GM19455 (cell line): ENCODE measurements around the gene GLT8D1.
"Not testable (repeated sequence)": the region's sequence is repeated elsewhere in the genome, so short reads cannot be mapped to it uniquely, and the experiment has no call there.

Experiments used
- ATAC-seq: cut with Tn5 transposase; IDR thresholded peaks from one replicate; pipeline ENCODE4 v1.9.1; 2021; ENCODE audit not compliant: unreplicated experiment

Gene GLT8D1, protein sequence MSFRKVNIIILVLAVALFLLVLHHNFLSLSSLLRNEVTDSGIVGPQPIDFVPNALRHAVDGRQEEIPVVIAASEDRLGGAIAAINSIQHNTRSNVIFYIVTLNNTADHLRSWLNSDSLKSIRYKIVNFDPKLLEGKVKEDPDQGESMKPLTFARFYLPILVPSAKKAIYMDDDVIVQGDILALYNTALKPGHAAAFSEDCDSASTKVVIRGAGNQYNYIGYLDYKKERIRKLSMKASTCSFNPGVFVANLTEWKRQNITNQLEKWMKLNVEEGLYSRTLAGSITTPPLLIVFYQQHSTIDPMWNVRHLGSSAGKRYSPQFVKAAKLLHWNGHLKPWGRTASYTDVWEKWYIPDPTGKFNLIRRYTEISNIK

DNA sequence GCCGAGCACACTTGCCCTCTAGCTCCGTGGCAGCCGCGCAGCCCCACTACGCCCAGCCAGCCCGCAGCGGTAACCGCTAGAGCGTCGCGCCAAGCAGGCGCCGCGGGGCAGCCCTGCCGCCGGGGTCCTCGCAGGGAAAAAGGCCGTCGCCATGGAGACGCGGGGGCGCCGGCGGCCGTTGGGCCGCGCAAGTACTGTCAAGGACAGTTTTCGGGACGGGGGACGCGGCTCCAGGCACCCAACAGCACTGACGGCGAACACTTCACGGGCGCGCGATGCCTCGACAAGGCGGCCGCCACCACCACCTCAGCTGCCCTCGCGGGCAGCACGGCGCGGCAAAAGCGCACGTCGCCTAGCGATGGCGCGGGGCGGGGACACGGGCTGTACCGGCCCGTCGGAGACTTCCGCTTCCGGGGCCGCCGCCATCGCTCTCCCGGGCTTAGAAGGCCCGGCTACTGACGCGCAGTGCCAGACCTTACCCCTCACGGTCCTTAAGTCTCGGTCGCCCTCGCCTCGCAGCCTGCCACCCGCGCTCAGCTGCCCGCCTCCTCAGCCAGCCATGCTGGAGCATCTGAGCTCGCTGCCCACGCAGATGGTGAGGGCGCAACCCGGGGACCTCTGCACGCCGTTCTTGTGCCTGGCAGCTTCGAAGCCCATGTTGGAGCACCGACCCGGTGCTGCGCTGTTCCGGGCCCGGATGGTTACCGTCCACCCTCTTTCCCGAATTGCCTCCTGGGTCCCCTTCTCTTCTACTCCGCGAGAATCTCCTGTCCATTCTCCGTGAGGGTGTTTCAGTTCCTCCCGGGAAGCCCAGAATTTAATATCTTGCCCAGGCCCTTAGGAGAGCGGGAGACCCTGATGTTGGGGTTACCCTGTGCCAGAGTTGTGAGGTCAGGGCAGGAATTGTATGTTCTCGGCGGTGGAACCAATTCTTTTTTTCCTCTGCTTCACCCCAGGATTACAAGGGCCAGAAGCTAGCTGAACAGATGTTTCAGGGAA lies at the start of gene GLT8D1, which contains the start of gene SPCS1:
GLT8D1 (minus strand) TSS at position 104 of the 999 bp plus-strand sequence. CDS start 5,331 bp downstream, outside the sequence.
SPCS1 (plus strand) TSS at position 419 of the 999 bp plus-strand sequence; CDS start at position 560, 141 bp downstream.
- ATAC-seq, result peak; percentile 75

DNA sequence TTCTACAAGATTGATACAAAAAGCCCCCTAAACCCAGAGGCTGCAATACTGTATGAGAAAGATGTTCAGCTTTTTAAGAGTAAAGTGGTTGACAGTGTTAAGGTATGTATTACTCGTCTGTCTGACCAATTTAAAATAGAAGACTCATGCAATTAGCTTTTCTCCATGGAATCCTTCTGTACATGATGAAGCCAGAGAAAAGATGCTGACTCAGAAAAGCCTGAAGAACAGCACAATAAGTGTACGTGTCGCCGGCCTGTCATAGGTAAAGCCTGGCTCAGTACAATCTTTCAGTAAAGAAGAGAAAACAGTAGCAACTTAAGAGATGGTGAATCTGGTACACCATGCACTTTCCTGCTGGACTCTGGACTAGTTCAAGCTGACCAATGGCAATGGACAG lies 48.8 kb upstream of the GLT8D1 start:
- no peak for ATAC-seq

DNA sequence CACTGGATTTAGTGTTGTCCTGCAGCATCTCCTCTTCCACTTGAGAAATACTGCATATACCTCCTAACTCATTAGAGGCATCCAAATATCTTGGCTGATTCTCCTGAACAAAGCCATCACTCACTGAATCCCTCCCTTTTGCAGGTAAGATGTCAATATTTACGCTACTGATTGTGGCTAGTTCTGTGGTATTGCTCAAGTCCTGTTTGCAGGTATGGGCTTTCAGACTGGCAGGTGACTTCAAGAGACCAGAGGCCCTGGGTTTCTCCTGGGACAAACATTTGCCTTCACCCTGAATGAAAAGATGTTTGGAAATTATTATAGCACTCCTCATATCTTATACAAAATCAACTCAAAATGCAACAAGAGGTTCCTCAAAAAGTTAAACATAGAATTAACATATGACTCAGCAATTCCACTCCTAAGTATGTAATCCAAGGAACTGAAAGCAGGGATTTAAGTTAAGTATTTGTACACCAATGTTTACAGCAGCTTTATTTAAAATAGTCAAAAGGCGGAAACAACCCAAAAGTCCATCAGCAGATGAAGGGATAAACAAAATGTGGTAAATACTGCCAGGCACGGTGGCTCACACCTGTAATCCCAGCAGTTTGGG lies 46.6 kb upstream of the GLT8D1 start:
- ATAC-seq, result no peak

DNA sequence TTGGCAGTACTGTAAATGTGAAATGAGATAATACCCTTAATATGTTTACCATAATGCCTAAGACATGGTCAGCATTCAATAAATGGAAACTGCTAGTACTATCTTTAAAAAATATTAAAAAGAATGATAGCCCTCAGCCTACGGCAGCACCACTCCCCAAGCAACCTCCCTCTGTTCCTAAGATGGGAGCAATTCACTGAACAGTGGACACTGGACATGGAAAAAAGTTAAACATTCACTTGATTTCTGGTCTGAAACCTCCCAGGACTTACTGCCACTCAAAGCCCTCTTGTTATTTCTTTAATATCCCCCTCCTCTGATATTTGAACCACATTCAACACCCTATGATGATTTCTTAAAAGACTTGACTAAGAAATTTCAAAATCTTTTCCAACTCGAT lies 38.1 kb upstream of the GLT8D1 start:
- ATAC-seq, result no peak

- no peak for ATAC-seq
Measured at GRCh38 chr3:52743152-52743551, 37.6 kb upstream of the GLT8D1 start.

- ATAC-seq, result no peak
Measured at GRCh38 chr3:52742418-52743041, 36.9 kb upstream of the GLT8D1 start.

- no peak for ATAC-seq
Measured at GRCh38 chr3:52739730-52740129, 34.1 kb upstream of the GLT8D1 start.

- no peak for ATAC-seq
Measured at GRCh38 chr3:52733256-52733891, 27.8 kb upstream of the GLT8D1 start.

DNA sequence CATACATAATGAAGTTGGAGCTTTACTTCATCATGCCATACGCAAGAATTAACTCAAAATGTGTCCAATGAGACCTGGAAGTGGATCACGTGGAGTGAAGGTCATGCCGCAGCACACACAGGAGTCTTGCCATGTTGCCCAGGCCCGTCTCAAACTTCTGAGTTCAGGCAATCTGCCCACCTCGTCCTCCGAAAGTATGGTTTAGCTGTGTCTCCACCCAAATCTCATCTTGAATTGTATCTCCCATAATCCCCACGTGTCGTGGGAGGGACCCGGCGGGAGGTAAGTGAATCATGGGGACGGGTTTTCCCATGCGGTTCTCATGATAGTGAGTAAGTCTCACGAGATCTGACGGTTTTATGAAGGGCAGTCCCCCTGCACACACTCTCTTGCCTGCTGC lies 26.0 kb upstream of the GLT8D1 start:
- no peak for ATAC-seq

- ATAC-seq, result no peak
Measured at GRCh38 chr3:52730681-52731080, 25.1 kb upstream of the GLT8D1 start.

DNA sequence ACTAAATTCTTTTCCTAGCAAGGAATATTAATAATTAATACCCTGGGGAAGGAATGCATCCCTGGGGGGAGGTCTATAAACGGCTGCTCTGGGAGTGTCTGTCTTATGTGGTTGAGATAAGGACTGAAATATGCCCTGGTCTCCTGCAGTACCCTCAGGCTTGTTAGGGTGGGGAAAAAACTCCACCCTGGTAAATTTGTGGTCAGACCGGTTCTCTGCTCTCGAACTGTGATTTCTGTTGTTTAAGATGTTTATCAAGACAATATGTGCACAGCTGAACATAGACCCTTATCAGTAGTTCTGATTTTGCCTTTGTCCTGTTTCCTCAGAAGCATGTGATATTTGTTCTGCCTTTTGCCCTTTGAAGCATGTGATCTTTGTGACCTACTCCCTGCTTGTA lies 23.2 kb upstream of the GLT8D1 start:
- ATAC-seq, result not testable (repeated sequence)

DNA sequence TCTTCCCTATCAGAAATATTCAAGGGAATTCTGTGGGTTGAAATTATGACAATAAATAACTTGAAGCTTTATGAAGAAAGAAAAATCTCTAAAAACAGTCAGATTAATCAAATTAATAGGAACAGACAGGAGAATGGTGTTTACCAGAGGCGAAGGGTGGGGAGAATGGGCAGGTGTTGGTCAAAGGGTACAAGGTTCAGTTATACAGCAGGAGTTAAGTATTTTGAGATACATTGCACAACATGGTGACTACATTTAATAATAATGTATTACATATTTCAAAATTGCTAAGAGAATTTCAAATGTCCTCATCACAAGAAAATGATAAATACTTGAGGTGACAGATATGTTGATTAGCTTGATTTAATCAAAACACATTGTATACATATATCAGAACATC lies 18.9 kb upstream of the GLT8D1 start:
- no peak for ATAC-seq

GRCh38 chr3:52723935-52724334 lies 18.3 kb upstream of the GLT8D1 start:
- no peak for ATAC-seq

- no peak for ATAC-seq
Measured at GRCh38 chr3:52722491-52722890, 16.9 kb upstream of the GLT8D1 start.

- ATAC-seq, result no peak
Measured at GRCh38 chr3:52721730-52722008, 16.1 kb upstream of the GLT8D1 start.

DNA sequence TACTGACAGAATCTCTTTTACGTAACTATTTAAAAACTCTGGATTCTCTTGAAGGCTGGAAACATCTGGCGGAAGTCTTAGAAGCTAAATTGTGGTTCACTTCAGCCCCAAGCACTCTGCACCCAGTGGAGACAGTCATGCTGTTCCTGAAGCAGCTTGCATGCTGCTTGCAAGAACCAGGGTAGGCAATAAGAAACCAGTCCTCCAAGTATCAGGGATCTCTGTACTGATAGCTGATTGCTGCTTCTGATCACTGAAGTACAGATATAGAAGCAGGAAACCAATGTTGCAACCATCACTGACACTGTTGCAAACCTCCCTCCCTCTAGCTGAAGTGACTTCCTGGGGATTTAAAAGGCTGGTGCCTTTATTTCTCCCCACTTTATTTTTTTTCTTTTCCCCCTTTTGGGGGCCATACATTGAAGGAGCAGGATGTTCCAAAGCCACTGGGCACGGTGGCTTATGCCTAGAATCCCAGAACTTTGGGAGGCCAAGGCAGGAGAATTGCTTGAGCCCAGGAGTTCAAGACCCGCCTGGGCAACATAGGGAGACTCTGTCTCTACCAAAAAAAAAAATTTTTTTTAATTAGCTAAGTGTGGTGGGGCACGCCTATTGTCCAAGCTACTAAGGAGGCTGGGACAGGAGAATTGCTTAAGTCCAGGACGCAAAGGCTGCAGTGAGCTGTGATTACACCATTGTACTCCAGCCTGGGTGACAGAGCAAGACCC lies 15.6 kb upstream of the GLT8D1 start:
- no peak for ATAC-seq

GRCh38 chr3:52719618-52720017 lies 14.0 kb upstream of the GLT8D1 start:
- no peak for ATAC-seq

- ATAC-seq, result no peak
Measured at GRCh38 chr3:52715714-52716305, 10.2 kb upstream of the GLT8D1 start.
